Upper lobe of left lung (tissue), 6 donors: ENCODE results near the gene ATG4B. TPM values are rescaled to one million over a fixed set of nuclear protein-coding genes. Genes with fewer than 3 reads are reported as not detected.
"Not testable (repeated sequence)": the region's sequence is repeated elsewhere in the genome, so short reads cannot be mapped to it uniquely, and the experiment has no call there.

Experiments used
- ATAC-seq, 2 donors: fragments of 200-7000 bp; cut with Tn5 transposase; one replicate each; pipeline ENCODE4 v1.9.1; 2022; ENCODE audit warnings: mild to moderate bottlenecking in 2 of 2, moderate library complexity in 2 of 2; ENCODE audit not compliant: low FRiP score in 2 of 2
- DNase-seq, 2 donors: peaks; one replicate each; pipeline ENCODE4 v3.0.0-alpha.2; 2019 to 2020
- H3K27ac ChIP-seq, 4 donors: fragments of 200-600 bp; sonication (generic); one replicate each; pipeline ENCODE4 v1.5.1; 2016 to 2019
- H3K27me3 ChIP-seq, 4 donors: fragments of 200-600 bp; sonication (generic); one replicate each; pipeline ENCODE4 v1.5.1; 2017 to 2019
- H3K36me3 ChIP-seq, 4 donors: fragments of 200-600 bp; sonication (generic); one replicate each; pipeline ENCODE4 v1.5.1; 2016 to 2019
- H3K4me1 ChIP-seq, 4 donors: fragments of 200-600 bp; sonication (generic); one replicate each; pipeline ENCODE4 v1.5.1; 2018 to 2019
- H3K4me3 ChIP-seq, 4 donors: fragments of 200-600 bp; sonication (generic); one replicate each; pipeline ENCODE4 v1.5.1; 2017 to 2019; ENCODE audit warnings: mild to moderate bottlenecking in 2 of 4, moderate library complexity in 1 of 4
- H3K9me3 ChIP-seq, 4 donors: fragments of 200-600 bp; sonication (generic); one replicate each; pipeline ENCODE4 v1.5.1; 2018 to 2019
- CTCF ChIP-seq, 6 experiments: fragments of 450-650 bp in 4 of 6; fragments of 200-600 bp in 2 of 6; sonication (generic) in 2 of 6; IDR thresholded peaks; one replicate each; pipeline ENCODE4 v1.5.1; 2016 to 2019; ENCODE audit warnings: antibody characterized with exemption in 6 of 6
- EP300 ChIP-seq, 4 donors: sonication (generic); formaldehyde crosslinking; IDR thresholded peaks; one replicate each; pipeline ENCODE4 v1.5.1; 2017; ENCODE audit warnings: antibody characterized with exemption in 4 of 4, control low read depth in 2 of 4
- POLR2A ChIP-seq, 4 donors: fragments of 450-650 bp; IDR thresholded peaks; one replicate each; pipeline ENCODE4 v1.5.1; 2016 to 2017; ENCODE audit warnings: antibody characterized with exemption in 4 of 4, mild to moderate bottlenecking in 2 of 4
- POLR2AphosphoS5 ChIP-seq, 2 donors: sonication (generic); formaldehyde crosslinking; IDR thresholded peaks; one replicate each; pipeline ENCODE4 v1.5.1; 2017; ENCODE audit warnings: antibody characterized with exemption in 2 of 2
- WGBS, 2 donors: methylation state at CpG; one replicate each; pipeline ENCODE4 v1.1.5; 2017 to 2018; 5-methylcytosine and 5-hydroxymethylcytosine counted together
- total RNA-seq, 6 donors: library from RNA; depleted of rRNA in 4 of 6; stranded (reverse); fragments of >200 nt in 4 of 6; gene quantifications; one replicate each; pipeline versions ENCODE4 v1.1.0 to v1.2.1, GENCODE V29; 2016 to 2021
- donor health status: DM: no; HTN: no; CAD: no; lungs with moderate emphysema.
- donor health status: DM: no; HTN: yes; CAD: no; lungs with severe emphysema.

The ATG4B gene
- total RNA-seq, result 100 to 1,000 TPM in 1 of 6 donors, 10 to 100 TPM in 5; 53.1 to 213 (median 68.1) TPM

- H3K4me1 ChIP-seq, result peaks cover 32 to 51% (median 38%) of the 10 kb centered on the region in 4 donors
- ATAC-seq (peak; percentile 90 to 93), DNase-seq (peak; percentile 89 to 97)
- TF ChIP-seq EP300 (IDR thresholded peaks at IDR 0.05) (no peak), POLR2AphosphoS5 (IDR thresholded peaks at IDR 0.05) (peak; percentile 87 to 97), POLR2A (IDR thresholded peaks at IDR 0.05) (peak in 1 of 4 donors; percentile 81), CTCF (IDR thresholded peaks at IDR 0.05) (peak in 2 of 6 experiments; percentile 18 to 23)
- H3K4me3 ChIP-seq, result peak within 1 kb of the TSS; percentile 83 to 92 (median 86)
- H3K36me3 ChIP-seq, result peaks cover 8 to 17% (median 14%) of the 10 kb centered on the region in 4 donors
- H3K27me3 ChIP-seq, result no peaks in the 10 kb centered on the region
- H3K9me3 ChIP-seq, result no peaks in the 10 kb centered on the region
- H3K27ac ChIP-seq, result peak within 1 kb of the TSS; percentile 94 to 100 (median 98)
- 0% methylated on average over 1 of the region's 123 CpGs; no CpG with 5 or more reads in 1 of the 2 donors for WGBS, 2 donors
Observed at GRCh38 chr2:241637018-241637794, at the start of gene ATG4B, which contains the start of gene THAP4. ATG4B (plus strand) TSS chr2:241637693; CDS start chr2:241637715, 22 bp downstream. THAP4 (minus strand) TSS chr2:241637158; CDS start chr2:241637017, 141 bp downstream.

GRCh38 chr2:241589863-241590262 lies 47.6 kb upstream of the ATG4B start:
- H3K36me3 ChIP-seq, result peaks cover 0 to 38% (median 12%) of the 10 kb centered on the region in 4 donors
- 85% methylated on average over 5 to 17 of the region's 17 CpGs for WGBS, 2 donors
- DNase-seq, result not testable (repeated sequence)

GRCh38 chr2:241590496-241591455 lies 46.7 kb upstream of the ATG4B start:
- Histone ChIP-seq H3K9me3 (peaks cover 12 to 20% (median 16%) of the 10 kb centered on the region in 4 donors), H3K36me3 (peaks cover 0 to 42% (median 14%) of the 10 kb centered on the region in 4 donors)
- not testable (repeated sequence) for H3K4me1 ChIP-seq, H3K27ac ChIP-seq, DNase-seq, H3K27me3 ChIP-seq, ATAC-seq, H3K4me3 ChIP-seq
- WGBS, 2 donors, result 89 to 94% methylated on average over 26 to 33 of the region's 33 CpGs

More at GRCh38 chr2:241589863-241590262, 47.6 kb upstream of the ATG4B start:
- H3K9me3 ChIP-seq, result peaks cover 12 to 23% (median 16%) of the 10 kb centered on the region in 4 donors
- not testable (repeated sequence) for H3K27me3 ChIP-seq, H3K4me1 ChIP-seq, H3K4me3 ChIP-seq, ATAC-seq, H3K27ac ChIP-seq

- H3K27ac ChIP-seq, result no peak overlapping the region
- DNase-seq, result no peak
- 92% methylated on average over 10 to 18 of the region's 18 CpGs for WGBS, 2 donors
- H3K27me3 ChIP-seq, result no peaks in the 10 kb centered on the region
- H3K9me3 ChIP-seq, result peaks cover 0 to 6% (median 3%) of the 10 kb centered on the region in 4 donors
- no peak overlapping the region for H3K4me3 ChIP-seq
- peak; percentile 42 to 57 for ATAC-seq
- no peaks in the 10 kb centered on the region for H3K4me1 ChIP-seq
- TF ChIP-seq EP300 (IDR thresholded peaks at IDR 0.05), result no peak
- no peak for TF ChIP-seq POLR2A (IDR thresholded peaks at IDR 0.05)
- TF ChIP-seq CTCF (IDR thresholded peaks at IDR 0.05), result no peak
- TF ChIP-seq POLR2AphosphoS5 (IDR thresholded peaks at IDR 0.05), result no peak
- peaks cover 0 to 43% (median 22%) of the 10 kb centered on the region in 4 donors for H3K36me3 ChIP-seq
Observed at GRCh38 chr2:241592126-241592845, 45.2 kb upstream of the ATG4B start.

GRCh38 chr2:241593271-241593670 lies 44.2 kb upstream of the ATG4B start:
- no peaks in the 10 kb centered on the region for H3K4me1 ChIP-seq
- H3K36me3 ChIP-seq, result peaks cover 0 to 50% (median 22%) of the 10 kb centered on the region in 4 donors
- no peaks in the 10 kb centered on the region for H3K9me3 ChIP-seq
- H3K27ac ChIP-seq, result no peak overlapping the region
- DNase-seq (no peak), ATAC-seq (no peak)
- WGBS, 2 donors, result 93 to 94% methylated on average over 16 of the region's 16 CpGs
- H3K27me3 ChIP-seq, result no peaks in the 10 kb centered on the region
- TF ChIP-seq CTCF (IDR thresholded peaks at IDR 0.05) (no peak), EP300 (IDR thresholded peaks at IDR 0.05) (no peak), POLR2AphosphoS5 (IDR thresholded peaks at IDR 0.05) (no peak), POLR2A (IDR thresholded peaks at IDR 0.05) (no peak)
- no peak overlapping the region for H3K4me3 ChIP-seq
